Measurements from ENCODE around the gene CCHCR1.

GRCh38 chr6:31103136-31103535 is 54.5 kb downstream of the CCHCR1 start:
- TF ChIP-seq RAD21 (CRISPR knock-in tag; conservative IDR thresholded peaks at IDR 0.05 in 1 of 2, IDR thresholded peaks at IDR 0.05 in 1 of 2) (no peak), MAZ (CRISPR knock-in tag; conservative IDR thresholded peaks at IDR 0.05 in 1 of 2, IDR thresholded peaks at IDR 0.05 in 1 of 2) (no peak), POLR2AphosphoS5 (IDR thresholded peaks at IDR 0.05; ENCODE audit: control insufficient read depth, insufficient read depth, low read depth, low read length) (no peak), BMI1 (IDR thresholded peaks at IDR 0.05; ENCODE audit: low read length) (no peak), ZZZ3 (IDR thresholded peaks at IDR 0.05) (no peak), ZNF324 (CRISPR knock-in tag; IDR thresholded peaks at IDR 0.05) (no peak), ZNF76 (CRISPR knock-in tag; IDR thresholded peaks at IDR 0.05; ENCODE audit: borderline replicate concordance) (no peak), RBM14 (IDR thresholded peaks at IDR 0.05; ENCODE audit: borderline replicate concordance, insufficient read depth, low read depth, low read length) (no peak), NR2C2 (CRISPR knock-in tag; IDR thresholded peaks at IDR 0.05) (no peak), NR2C2 (tag; IDR thresholded peaks at IDR 0.05) (no peak), ZNF23 (CRISPR knock-in tag; IDR thresholded peaks at IDR 0.05) (no peak), POLR2A (conservative IDR thresholded peaks at IDR 0.05) (no peak), CTCF (IDR thresholded peaks at IDR 0.05 in 2 of 3, conservative IDR thresholded peaks at IDR 0.05 in 1 of 3; ENCODE audit: insufficient read depth in 2 of 3, low read depth in 1 of 3, low read length in 3 of 3) (no peak)
